Posterior cingulate gyrus (tissue), 11 donors: ENCODE data around the gene MTOR.
A peak's percentile ranks its signal among the peaks of the same experiment; 100 is the strongest.

Source experiments
- DNase-seq, 10 donors: peaks; one replicate each; pipeline versions ENCODE4 v3.0.0 to v3.0.0-alpha.2; 2020 to 2021; ENCODE audit warnings: mixed read lengths in 3 of 10
- intact Hi-C: fragments of 100-400 bp; cut with DNase I; formaldehyde crosslinking; loops from one replicate; pipeline ENCODE4 v1.15.1; 2023

MTOR gene

DNA sequence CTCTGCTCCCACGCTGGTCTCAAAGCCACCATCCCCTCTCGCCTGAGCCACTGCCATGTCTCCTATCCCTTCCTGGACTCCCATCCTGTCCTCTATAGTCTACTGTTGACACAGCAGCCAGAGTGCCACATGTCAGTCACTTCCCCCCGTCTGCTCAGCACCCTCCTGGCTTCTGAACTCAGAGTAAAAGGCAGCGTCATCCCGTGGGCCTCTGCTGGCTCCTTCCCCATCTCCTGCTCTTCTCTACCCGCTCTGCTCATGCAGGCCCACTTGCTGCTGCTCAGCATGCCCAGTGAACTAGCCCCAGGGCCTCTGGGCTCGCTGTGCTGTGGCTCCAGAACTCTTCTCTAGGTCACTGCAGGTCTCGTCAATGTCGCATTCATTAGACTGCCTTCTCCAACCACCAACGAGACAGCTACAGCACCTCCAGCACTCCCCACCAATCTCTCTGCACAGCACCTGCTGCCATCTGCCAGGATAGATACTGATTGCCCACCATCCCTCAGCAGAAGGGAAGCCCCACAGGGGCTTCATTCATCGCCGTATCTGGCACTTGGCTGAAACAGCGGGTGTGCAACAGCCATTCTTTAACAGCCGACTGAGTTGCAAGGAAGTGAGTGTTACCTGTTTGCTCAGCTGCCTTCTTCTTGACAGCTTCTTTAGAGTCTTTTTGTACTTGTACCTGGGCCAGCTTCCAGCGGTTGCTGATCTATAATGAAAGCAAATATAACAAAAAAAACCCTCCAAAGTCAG, 190.7 kb downstream of the MTOR start:
- intact Hi-C loops: no loop called here
- peak in 2 of 10 donors; percentile 7 to 87 for DNase-seq

GRCh38 chr1:11070876-11071275, 191.5 kb downstream of the MTOR start:
- peak in 2 of 10 donors; percentile 9 to 68 for DNase-seq
- intact Hi-C loops: no loop called here

GRCh38 chr1:11068600-11069473, 193.5 kb downstream of the MTOR start:
- DNase-seq: peak in 2 of 10 donors; percentile 16 to 62
- intact Hi-C loops: no loop called here

GRCh38 chr1:11067716-11068599, 194.4 kb downstream of the MTOR start:
- intact Hi-C loops: no loop called here
- peak in 9 of 10 donors; percentile 15 to 92 (median 59) for DNase-seq

DNA sequence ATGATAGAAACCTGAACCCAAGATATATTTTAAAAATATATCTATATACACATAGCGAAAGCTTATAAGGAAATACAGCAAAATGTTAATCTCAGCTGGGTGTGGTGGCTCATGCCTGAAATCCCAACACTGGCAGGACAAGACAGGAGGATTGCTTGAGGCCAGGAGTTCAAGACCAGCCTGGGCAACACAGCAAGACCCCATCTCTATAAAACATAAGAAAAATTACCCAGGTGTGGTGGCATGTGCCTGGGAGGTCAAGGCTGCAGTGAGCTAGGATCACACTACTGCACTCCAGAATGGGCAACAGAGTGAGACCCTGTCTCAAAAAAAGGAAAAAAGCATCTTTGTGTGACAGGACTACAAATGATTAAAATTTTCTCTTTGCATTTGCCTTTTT, 196.6 kb downstream of the MTOR start:
- DNase-seq: peak in 1 of 10 donors; percentile 5
- intact Hi-C loops: no loop called here

DNA sequence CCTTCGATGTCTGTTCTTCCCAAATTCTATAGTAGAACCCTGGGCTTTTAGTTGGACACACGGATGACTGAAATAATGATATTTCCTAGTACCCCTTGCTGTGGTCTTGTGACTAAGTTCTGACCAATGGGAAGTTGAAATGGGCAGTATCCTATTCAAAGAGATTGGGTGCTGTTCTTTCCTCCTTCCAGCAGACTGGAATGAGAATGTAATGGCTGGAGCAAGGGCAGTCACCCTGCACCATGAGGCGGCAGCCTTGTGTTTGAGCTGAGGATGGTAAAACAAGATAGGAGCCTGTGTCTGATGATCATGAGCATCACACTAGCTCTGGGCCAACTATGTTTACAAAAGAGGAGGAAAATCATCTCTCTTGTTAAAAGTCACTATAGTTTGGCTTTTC, 197.4 kb downstream of the MTOR start:
- peak in 1 of 10 donors; percentile 2 for DNase-seq
- intact Hi-C loops: loop anchor here (5.0 kb wide), 1 partner anchor 197 kb away; the partner anchor contains the start of gene MTOR

DNA sequence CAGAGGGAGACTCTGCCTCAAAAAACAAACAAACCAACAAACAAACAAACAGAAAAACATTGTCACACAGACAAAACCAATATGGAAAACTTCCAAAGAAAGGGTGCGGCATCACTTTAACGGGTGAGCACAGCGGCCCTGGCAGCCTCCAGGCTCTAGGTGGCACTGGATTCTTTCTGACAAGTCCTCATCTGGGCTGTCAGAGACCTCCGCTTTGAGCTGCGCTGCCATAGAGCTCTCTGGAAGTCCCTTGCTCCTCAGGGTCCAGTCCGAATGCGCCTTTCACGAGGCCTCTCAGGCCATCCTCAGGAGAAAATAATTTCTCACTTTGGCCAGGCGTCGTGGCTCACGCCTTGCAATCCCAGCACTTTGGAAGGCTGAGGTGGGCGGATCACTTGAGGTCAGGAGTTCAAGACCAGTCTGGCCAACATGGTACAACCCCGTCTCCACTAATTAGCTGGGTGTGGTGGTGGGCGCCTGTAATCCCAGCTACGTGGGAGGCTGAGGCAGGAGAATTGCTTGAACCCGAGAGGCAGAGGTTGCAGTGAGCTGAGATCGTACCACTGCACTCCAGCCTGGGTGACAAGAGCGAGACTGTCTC, 198.3 kb downstream of the MTOR start:
- peak in 2 of 10 donors; percentile 10 to 81 for DNase-seq
- intact Hi-C loops: loop anchor here (5.0 kb wide), 1 partner anchor 198 kb away; the partner anchor contains the start of gene MTOR

DNA sequence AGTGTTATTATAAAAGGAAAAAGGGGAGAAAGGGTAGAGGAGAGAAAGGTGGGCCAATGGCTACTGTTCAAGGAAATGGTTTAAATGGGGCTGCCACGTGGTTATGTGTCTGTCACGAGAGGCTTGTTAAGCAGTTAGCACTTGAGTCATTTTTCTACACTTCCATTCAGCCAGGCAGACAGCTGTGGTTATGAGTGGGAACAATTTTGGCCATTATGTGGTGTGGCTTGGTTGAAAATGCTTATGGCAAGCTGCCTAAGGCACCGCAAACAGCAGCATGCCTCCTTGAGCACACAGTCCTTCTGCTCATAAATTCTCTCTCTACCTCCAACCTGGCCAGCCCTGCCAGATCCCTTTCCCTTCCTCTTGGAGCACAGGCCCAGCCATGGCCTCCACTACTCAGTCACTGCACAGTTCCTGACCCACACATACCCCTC, 199.4 kb downstream of the MTOR start:
- DNase-seq: peak in 3 of 10 donors; percentile 11 to 82 (median 41)
- intact Hi-C loops: loop anchor here (5.0 kb wide), 1 partner anchor 199 kb away; the partner anchor contains the start of gene MTOR

DNA sequence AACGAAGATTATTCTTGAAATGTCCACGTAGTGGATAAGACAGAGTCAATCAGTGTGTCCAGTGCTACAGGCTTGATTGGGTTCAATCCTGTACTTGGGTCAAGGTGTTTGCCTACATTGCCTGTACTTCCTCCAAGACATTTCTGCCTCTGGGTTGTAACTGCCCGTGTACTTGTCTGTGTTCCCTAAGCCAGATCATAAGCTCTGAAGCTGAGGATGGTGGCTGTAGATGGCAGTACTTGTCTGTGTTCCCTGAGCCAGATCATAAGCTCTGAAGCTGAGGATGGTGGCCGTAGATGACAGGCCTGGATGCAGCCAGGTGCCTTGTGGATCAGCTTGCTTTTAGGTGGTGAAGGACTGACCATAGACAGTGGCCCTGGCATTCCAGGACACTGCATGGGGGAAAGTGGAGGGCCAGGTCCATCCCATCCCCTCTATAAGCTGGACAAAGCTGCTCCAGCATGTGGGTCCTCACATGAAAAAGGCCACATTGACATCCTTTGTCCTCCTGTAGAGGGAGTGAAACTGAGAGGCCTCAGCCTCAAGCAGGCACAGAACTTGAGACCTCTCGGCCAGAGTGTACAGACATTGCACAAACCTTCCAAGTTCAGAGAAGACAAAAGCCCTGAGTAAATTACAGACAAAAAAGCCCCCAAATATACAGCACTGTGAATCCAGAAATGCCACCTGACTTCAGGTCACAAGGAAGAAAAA, 200.5 kb downstream of the MTOR start:
- DNase-seq: peak in 2 of 10 donors; percentile 9 to 37
- intact Hi-C loops: loop anchor here (5.0 kb wide), 1 partner anchor 200 kb away; the partner anchor contains the start of gene MTOR

- intact Hi-C loops: loop anchor here (5.0 kb wide), 1 partner anchor 202 kb away; the partner anchor contains the start of gene MTOR
- peak; percentile 76 to 99 (median 90) for DNase-seq
Observed at GRCh38 chr1:11059968-11060830, 202.2 kb downstream of the MTOR start, which contains the start of gene SRM. SRM (minus strand) TSS chr1:11060018; CDS start chr1:11059943, 75 bp downstream.

DNA sequence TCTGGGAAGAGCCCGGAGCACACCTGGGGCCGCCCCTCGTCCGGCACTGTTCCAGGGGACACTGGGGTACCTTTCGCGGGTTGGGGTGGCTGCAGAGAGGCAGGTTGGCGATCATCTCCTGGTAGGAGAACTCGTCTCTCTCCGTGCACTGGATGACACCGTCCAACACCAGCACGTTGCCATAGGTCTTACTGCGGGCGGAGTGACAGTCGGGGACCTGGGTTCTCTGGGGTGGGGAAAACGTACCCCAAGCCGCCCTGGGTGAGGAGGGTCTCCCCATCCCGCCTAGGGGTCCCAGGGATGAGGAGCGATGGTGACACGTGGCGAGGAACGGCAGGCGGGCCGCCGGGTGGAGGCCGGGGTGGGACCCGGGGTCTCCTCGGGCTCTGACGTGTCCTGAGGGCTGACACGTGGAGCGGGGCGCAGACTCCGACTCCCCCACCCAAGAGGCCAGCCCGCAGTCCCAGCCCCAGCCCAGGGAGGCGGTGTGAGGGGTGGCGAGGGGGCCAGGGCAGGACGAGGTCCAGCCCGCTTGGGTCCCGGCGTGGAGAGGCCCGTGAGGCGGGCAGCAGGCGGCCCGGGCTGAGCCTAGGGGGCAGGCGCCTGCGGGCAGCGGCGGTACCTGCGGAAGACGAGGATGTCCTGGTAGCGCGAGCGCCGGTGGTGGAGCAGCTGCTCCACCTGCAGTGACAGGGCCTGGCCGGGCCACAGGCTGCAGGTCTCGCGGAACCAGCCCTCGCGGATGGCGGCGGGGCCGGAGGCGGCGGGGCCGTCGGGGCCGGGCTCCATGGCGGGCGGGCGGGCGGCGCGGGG, 203.0 kb downstream of the MTOR start:
- peak in 1 of 10 donors; percentile 78 for DNase-seq
- intact Hi-C loops: no loop called here

GRCh38 chr1:11058595-11059154, 203.7 kb downstream of the MTOR start:
- intact Hi-C loops: no loop called here
- DNase-seq: peak in 1 of 10 donors; percentile 59

DNA sequence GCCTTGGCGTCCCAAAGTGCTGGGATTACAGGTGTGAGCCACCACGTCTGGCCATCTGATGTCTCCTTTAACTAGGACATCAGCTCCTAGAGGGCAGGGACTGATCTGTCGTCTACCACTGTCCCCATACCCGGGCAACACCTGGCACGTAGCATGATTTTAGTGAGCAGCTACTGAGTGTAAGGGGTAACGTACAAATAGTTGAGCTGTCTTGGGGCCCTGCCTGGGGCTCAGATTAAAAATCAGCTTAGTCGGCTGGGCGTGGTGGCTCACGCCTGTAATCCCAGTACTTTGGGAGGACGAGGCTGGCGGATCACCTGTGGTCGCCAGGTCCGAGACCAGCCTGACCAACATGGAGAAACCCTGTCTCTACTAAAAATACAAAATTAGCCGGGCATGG, 204.3 kb downstream of the MTOR start:
- DNase-seq: peak in 1 of 10 donors; percentile 39
- intact Hi-C loops: no loop called here

DNA sequence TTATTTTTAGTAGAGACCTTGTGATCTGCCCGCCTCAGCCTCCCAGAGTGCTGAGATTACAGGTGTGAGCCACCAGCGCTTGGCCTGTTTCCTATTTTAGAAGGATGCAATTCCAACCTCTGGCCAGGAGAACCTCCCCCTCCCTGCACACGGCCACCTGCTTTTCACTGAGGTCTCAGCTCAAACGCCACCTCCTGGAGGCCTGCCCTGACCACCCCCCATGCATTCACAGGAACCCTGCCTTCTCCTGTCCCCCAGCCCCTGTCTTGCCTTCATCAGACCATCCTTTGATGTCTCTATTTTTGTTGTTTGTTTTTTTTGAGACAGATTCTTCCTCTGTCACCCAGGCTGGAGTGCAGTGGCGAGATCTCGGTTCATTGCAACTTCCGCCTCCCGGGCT, 204.9 kb downstream of the MTOR start:
- peak in 3 of 10 donors; percentile 29 to 44 (median 39) for DNase-seq

More for the DNA sequence above, 204.9 kb downstream of the MTOR start:
- intact Hi-C loops: no loop called here
